GM18861 (cell line): Measurements from ENCODE around the gene ABLIM2.

Experiments used
- ATAC-seq: cut with Tn5 transposase; IDR thresholded peaks from one replicate; pipeline ENCODE4 v1.9.1; 2021; ENCODE audit not compliant: unreplicated experiment

ABLIM2 gene

DNA sequence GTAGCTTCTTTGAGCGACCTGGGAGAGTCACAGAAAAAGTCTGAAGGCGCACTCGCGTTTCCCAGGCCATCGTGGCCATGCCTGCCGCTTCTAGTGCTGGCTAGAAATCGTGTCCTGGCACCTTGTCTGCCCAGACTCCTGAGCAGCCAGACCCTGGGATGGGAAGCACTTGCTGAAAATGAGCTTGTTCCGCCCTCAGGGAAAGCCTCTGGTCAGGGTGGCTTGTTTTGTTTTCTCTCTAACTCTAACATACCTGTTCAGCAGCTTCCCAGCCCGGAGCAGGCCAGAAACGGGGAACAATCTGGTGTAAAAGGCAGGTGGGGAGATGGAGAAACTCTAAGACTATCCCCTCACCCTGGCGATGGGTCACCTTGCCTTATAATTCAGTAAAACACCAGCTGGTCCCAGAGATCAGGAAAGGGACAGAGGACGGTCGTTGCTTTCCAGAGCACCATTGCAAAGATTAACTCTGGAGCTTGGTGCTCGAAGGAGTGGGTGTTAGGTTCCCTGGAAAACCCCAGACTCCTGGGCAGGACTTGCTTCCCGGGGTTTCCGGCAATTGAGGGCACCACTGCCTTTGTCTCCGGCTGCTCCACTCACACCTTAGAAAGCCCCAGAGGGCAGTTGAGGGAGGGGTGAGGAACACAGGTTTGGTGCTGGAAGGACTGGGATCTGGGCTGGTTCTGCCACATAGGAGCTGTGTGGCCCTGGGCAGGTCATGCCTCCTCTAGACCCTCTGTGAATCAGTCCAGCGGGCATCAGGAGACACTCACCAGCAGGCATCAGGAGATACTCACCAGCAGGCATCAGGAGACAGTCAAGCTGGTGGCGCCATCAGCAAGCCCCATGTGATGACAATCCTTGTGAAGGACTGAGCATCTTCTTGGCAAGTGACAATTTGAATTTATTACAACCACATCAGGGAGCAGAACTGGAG lies 36.0 kb upstream of the ABLIM2 start:
- no peak for ATAC-seq

DNA sequence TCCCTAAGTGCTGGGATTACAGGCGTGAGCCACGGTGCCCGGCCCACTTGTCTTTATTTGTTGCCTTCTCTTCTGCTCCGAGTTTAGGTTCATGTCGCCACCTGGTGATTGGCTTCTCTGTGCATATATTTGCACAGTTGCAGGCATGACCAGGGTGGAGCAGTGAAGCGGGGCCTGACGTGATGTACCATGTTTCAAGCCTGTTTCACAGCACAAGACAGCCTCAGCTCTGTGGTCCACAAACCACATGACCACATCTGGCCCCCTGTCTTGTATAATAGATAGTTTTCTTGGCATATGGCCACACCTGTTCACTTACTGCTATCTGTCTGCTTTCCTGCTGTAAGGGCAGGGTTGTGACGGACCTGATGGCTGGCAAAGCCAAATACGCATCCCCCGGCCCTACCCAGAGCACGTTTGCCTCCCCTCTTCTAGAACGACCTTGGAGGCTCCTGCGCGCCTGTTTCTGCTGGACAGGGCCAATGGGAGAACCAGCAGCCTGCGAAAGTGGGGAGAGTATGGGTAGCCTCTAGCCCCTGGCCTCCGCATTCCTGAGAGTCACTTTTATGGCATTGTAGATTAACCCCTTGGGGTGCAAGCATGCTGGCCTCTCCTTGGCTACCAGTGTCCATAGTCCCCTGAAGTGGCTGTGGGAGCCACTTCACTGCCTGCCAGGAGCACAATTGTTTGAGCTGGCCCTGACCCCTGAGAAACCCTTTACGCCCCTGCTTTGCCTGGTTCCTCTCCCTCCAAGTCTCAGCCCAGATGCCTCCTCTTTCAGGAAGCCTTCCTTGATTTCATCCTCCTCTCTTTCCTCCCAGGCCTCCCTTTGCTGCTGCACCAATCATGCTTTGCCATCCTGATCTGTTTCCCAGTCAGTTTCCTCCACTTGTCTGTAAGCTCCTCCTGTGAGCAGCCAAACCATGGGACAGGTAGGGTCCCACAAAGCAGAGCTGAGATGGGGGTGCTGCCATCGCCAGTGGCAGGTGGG lies 34.4 kb upstream of the ABLIM2 start:
- peak; percentile 93 for ATAC-seq

DNA sequence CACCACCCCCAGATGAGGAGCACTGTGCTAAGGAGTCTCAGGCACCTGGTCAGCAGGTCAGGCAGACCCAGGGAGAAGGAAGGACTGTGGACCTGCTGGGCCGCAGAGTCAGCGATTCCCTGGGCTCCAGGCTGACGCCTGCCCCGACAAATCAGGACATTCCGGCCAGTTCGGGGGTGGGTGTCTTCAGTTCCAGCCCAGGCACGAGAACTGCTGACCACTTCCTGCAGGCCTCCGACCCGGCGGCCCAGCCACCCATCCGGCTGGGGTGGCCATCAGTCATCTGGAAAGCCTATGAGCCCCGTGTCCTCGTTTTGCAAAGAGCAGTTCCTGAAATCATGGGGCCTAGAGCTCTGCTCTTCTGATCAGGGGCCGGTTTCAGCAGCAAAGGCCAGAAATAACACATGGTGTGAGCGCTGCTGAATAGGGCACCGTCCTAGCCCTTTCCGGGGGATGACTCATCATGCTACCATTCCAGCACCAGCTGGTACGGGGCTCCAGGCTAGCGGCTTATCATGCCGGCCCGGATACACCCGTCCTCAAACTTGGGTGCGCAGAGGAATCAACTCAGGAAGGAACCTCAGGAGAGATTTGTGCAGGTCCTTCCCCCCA lies 32.6 kb upstream of the ABLIM2 start:
- ATAC-seq, result peak; percentile 34

DNA sequence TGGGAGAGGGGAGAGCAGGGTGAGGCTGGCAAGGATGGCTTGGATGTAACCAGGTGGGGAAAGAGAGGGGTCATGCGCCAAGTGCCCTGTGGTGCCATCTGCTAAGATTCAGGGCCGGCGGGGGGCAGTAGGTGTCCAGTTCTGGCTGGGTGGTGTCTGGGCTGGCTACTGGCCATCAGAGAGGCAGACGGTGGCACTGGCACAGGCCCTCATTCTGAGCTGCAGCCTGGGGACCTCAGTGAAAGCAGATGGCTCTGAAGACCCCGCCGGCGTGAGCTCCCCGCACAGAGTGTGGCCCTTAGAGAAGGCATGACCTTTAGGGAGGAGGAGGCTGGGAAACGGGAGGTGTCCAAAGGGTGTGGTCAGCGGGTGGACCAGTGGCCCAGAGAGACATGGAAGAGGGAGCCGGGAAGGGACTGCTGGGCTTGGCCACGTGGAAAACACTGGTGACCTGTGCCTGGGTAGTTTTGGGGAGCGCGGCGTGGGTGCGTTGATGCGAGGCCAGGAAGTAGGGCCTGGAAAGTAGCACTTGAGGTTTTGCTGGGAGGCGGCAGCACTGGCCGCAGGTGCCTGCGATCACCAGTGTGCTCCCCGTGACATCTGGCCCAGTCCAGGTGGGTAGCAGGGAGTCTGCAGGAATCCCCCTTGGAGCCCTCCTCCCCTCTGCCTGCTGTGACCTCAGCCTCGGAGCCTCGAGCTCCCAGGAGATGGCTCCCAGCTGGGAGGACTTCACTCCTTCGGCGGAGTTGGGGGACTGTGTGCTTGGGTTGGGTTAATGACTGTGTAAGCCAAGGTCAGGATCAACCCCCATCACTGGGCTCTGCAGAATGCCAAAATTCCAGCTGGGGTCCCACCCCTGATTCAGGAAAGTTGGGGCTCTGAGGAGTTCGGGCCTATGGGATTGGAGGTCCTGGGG lies 31.2 kb upstream of the ABLIM2 start:
- no peak for ATAC-seq

DNA sequence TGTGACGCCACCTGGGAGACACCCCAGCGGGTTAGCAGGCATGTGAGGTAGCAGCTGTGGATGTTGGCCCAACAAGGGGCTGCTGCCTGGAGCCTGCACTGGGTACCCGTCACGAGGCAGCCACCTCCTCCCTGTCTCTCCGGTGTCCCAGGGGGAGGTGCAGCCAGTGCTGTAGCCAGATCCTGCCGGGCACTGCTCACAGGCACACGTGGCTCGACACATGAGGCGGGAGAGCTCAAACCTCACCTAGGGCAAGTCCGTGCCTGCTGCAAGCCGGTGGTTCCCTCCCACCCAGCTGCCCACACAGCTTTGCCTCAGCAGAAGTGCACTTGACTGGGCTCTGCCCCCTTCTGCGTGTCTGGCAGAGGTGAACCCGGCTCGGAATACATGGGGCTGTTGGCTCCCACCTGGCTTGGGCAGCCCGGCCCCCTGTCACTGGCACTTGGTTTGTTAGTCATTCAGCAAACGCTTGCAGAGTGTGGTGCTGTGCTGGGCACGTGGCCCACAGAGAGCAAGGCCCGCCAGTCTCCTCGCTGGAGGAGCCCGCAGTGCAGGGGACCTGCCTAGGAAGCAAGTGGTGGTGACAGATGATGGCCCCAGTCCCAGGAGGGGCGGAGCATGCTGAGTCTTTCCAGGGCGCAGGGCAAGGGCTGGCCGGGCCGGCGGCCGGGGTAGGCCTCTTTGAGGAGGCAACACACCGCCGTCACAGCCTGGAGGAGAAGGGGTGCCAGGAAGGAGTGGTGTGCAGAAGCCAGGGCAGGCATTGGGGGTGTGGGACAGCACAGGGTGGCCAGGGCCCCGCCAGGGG lies 30.3 kb upstream of the ABLIM2 start:
- ATAC-seq, result no peak

DNA sequence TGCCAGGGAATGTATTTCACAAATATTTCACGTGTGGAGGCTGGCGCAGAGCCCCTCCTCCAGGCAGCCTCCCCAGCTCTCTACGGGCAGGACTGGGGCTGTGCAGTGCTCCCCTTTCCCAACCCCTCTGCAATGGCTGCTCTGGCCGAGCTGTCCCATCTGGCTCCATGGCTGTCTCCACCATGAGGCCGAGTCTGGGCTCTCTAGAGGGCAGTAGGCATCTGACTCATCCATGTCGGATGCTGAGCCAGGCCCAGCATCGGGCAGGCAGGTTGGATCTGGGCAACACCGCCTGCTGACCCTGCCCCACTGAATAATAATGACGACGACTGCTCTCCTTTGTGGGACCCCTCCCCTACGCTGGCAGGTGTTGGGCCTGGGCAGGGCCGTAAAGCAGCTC lies 29.5 kb upstream of the ABLIM2 start:
- no peak for ATAC-seq

DNA sequence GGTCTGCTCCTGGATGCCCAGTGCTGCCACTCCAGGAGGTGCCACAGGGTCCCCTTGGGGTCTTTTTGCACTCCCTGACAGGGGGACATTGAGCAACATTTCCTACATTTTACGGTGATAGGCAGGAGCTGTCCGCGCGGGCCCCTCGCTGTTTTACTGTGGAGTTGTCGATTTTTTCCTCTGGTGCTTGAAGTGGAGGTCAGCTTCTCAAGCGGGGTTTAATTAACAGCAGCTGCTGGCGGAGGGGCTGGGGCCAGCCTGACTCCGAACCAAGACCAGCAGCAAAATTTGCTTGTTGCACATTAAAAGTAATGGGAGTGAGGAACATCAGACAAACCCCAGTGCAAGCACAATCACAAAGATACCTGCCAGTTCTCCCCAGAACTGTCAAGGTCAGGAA lies 27.3 kb upstream of the ABLIM2 start:
- ATAC-seq, result no peak

DNA sequence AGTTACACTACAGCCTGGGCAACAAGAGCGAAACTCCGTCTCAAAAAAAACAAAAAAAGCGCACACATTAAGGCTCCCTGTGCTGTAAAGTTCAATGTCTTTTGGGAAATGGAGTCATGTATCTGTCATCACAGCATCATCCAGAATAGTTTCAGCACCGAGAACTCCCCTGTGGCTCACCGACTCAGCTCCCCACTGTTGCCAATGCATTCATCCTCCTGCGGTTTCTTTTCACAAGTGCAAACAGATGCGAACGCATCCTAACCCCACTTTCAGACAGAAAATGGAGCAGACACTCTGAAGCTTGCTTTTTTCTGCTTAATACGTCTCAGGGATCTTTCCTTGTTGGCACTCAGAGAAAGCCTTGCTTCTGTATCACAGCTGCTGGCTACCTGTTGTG lies 26.7 kb upstream of the ABLIM2 start:
- ATAC-seq, result no peak

DNA sequence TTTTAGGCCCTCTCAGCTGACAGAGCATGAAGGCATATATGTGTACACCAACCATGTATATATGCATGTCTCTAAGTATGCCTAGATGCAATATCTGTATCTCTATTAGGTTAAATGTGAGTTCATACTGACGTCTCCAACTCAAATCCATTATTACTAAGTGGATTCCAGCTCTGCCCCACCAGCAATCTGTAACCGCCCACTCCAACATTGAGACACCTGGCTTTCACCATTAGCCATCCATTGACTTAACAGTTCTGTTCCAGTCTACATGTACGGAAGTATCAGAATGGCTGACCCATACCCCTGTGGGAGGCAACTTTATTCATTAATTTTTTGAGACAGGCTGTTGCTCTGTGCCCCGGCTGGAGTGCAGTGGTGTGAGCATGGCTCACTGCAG lies 25.4 kb upstream of the ABLIM2 start:
- ATAC-seq, result no peak

DNA sequence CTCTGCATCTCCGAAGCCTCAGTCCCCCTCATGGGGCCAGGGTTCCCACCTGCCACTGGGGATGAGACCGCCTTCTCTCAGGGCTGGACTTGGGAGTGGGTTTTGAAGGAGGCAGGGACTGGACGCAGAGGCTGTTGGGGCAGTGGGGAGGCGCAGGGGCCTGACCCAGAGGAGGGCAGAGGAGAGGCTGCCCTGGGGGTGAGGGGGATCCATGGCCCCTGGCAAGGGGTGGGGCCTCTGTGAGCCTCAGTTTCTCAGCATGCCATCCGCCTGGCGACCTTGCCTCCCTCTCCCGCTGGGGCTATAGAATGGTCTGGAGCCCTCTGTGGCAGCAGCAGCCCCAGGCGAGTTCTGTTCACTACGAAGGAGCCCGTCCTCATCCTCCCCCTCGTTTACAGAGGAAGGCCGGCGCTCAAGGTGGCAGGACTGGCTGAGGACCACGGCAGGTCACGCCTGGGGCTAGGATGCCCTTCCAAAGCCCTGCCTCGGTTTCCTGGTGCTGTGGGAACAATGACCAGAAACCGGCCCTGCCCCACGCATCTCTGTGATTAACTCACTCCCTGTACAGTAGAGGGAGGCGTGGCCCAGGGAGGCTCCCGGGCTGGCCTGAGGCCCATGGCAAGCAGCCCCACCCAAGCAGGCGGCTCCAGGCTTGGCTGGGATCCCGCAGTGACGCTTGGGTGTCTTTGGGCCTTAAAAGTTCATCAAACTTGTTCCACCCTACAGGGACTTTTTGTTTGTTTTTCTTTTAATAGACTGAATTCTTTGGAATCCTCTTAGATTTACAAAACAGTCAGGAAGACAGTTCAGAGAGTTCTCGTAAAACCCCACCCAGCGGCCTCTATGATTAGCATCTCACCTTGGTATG lies 24.5 kb upstream of the ABLIM2 start:
- no peak for ATAC-seq

DNA sequence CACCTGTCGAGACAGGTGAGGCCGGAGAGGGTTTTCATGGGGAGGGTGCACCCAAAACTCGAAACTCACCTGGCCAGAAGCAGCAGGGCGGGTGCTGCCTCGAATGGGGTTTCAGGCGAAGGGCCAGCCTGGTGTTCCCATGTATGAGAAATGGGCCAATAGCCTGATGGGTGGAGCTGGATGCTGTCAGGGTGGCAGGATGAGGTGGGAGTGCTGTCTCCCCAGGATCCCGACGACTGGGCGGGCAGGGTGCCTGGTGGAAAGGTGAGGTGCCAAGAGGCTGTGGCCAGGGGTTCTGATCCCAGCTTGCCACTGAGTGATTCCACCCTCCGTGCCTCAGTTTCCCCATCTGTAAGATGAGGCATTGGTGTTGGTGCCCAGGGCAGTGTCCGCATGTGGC lies 23.7 kb upstream of the ABLIM2 start:
- no peak for ATAC-seq

DNA sequence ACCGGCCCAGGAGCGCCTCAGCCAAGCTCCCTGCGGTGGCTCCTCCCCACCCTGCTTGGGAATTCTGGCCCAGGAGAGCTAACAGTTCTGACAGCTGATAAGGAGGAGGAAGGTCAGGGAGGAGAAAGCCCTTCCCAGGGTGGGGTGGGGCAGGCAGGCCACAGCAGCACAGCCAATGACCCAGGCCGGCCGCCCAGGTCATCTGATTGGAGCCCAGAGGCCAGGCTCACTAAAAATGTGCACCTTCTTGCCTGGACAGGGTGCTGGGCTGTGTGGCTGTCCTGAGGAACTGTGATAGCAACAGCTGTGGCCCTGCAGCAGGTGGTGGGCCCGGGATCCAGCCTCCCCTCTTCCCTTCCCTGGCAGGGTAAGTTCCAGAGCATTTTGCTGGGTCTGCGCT lies 23.2 kb upstream of the ABLIM2 start:
- ATAC-seq, result no peak

DNA sequence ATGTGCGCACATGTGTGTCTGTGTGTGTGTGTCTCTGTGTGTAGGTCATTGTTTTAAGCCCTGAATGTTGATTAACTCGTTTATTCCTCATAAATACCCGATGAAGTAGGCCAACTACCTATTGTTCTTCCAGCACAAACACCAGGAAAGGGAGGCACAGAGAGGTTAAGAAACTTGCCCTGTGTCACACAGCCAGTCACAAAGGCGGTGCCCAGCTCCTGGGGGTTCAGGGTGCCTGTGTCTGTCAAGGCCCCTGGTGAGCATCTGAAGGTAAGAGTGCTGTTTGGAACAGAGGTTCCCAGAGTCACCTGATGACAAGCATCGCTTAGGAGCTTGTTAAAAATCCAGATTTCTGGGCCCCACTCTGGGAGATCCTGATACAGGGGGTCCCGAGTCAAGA lies 22.5 kb upstream of the ABLIM2 start:
- no peak for ATAC-seq

DNA sequence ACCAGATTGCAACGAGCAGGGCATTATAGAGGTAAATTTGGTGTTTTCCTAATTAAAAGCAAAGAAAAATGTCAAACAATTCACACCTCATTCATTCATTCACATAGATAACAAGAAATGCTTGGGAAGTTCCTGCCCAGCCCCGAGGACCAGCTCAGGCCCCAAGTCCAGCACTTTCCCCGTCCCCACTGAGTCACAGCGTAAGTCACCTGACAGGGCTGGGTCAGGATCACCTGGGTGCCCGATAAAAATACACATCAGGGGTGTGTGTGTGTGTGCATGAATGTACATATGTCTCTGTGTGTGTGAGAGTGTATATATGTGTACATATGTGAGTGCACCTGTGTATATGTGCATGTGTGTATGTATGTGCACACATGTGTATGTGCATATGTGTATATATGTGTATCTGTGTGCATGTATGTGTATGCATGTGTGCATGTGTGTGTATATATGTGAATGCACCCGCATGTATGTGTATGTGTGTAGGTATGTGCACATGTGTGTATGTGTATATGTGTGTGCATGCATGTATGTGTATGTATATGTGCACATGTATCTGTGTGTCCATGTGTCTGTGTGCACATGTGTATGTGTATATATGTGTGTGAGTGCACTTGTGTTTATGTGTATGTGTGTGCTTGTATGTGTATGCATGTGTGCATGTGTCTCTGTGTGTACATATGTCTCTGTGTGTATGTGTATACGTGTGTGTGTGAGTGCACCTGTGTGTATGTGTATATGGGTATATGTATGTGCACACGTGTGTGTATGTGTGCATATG lies 21.9 kb upstream of the ABLIM2 start:
- ATAC-seq, result no peak

DNA sequence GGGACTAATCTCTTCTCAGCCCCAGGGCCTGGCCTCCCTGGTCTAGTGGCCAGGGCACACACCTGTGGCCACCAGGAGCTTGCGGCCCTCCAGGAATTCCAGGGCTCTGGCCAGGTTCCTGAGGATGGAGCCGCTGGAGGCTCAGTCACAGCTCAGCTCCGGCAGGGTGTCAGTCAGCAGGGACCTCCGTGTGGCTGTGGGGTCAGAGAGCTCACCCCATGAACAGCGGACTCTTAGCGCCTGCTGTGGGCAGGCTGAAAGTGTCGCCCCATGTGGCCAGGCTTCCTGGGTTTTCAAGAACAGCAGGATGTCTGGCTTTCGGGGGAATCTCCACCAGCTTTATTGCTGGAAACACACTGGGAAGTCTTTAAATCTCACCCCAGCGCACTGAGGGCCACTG lies 21.2 kb upstream of the ABLIM2 start:
- no peak for ATAC-seq

DNA sequence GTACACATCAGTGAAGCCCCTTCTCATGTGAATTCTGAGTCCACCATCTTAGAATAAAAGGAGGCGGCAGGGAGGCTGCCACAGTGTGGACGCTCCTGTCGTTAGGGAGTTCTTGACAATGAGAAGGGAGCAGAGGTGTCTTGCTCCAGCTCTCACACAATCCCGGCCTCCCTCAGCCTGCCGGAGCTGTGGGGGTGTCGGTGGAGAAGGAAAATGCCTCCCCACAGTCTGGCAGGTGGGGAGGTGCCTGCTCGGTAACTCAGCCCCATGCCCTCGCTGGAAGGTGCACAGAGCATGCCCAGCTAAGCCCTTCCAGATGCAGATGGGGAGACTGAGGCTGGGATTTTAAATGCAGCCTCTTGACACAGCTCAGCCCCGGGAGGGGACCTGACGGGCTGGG lies 20.5 kb upstream of the ABLIM2 start:
- ATAC-seq, result no peak

DNA sequence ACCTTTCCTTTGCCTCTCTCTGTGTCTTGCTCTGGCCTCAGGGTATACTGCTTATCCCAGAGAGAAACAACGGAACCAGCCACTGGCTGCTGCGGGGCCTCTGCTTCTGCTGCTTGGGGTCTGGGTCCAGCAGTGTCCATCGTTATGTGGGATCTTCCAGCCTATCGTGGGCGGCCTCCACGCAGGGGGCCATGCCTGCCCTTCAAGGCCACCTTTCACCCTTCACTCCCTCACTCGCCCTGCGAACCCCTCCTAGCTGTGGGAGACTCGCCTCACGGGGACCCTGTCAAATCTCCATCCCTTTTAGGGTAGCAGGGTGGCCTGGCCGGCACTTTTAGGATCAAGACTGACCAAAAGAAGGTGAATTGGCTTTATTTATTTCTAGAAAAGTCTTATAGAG lies 19.3 kb upstream of the ABLIM2 start:
- no peak for ATAC-seq

DNA sequence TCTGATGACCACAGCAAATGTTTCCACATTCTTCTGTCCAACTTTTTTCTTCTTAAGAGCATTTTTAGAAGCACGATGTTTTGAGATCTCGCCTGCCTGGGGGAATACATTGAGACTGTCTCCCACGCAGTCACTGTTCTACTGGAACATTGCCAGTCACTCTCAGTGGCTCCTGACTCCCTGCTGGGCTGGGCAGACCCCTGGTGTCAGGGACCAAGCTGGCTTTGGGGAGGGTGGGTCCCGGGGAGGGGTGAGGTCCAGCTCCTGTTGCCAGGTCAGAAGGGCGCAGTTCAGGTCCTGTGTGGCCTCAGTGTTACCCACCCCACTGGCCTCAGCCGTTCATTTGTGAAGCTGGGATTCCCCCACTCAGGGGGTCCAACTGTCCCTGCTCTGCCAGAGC lies 18.9 kb upstream of the ABLIM2 start:
- ATAC-seq, result no peak
